Gastroesophageal sphincter (tissue), 4 donors: ENCODE results near the gene GSX2. TPM values are rescaled to one million over a fixed set of nuclear protein-coding genes. Genes with fewer than 3 reads are reported as not detected.
A peak's percentile ranks its signal among the peaks of the same experiment; 100 is the strongest.

Source experiments
- ATAC-seq: fragments of 150-250 bp; one replicate; pipeline ENCODE4 v1.9.1; 2016; ENCODE audit warnings: mild to moderate bottlenecking, moderate library complexity
- H3K27ac ChIP-seq, 4 donors: fragments of 200-600 bp; sonication (generic) in 3 of 4; 1 replicate in 3 of 4; 2 replicates in 1 of 4; pipeline ENCODE4 v1.5.1; 2016 to 2019
- H3K27me3 ChIP-seq: fragments of 200-600 bp; sonication (generic); one replicate; pipeline ENCODE4 v1.5.1; 2019
- H3K36me3 ChIP-seq, 2 donors: fragments of 200-600 bp; sonication (generic); one replicate each; pipeline ENCODE4 v1.5.1; 2019; ENCODE audit warnings: control low read depth in 1 of 2
- H3K4me1 ChIP-seq, 3 donors: fragments of 200-600 bp; sonication (generic); 1 replicate in 2 of 3; 2 replicates in 1 of 3; pipeline ENCODE4 v1.5.1; 2016 to 2019; ENCODE audit warnings: control low read depth in 2 of 3
- H3K4me3 ChIP-seq, 2 donors: fragments of 200-600 bp; sonication (generic); one replicate each; pipeline ENCODE4 v1.5.1; 2019; ENCODE audit warnings: mild to moderate bottlenecking in 1 of 2, moderate library complexity in 1 of 2
- H3K9me3 ChIP-seq, 3 donors: fragments of 200-600 bp; sonication (generic); one replicate each; pipeline ENCODE4 v1.5.1; 2017 to 2019; ENCODE audit warnings: control low read depth in 2 of 3
- CTCF ChIP-seq, 4 experiments: fragments of 200-600 bp in 2 of 4; fragments of 450-650 bp in 2 of 4; sonication (generic) in 1 of 4; IDR thresholded peaks; one replicate each; pipeline ENCODE4 v1.5.1; 2017 to 2019; ENCODE audit warnings: antibody characterized with exemption in 4 of 4, mild to moderate bottlenecking in 2 of 4, moderate library complexity in 2 of 4
- EP300 ChIP-seq: sonication (generic); formaldehyde crosslinking; IDR thresholded peaks from one replicate; pipeline ENCODE4 v1.6.1; 2017; ENCODE audit warnings: antibody characterized with exemption, mild to moderate bottlenecking
- POLR2A ChIP-seq, 2 donors: fragments of 450-650 bp; IDR thresholded peaks; one replicate each; pipeline ENCODE4 v1.6.1; 2017; ENCODE audit warnings: antibody characterized with exemption in 2 of 2, mild to moderate bottlenecking in 2 of 2, moderate library complexity in 1 of 2
- POLR2AphosphoS5 ChIP-seq: sonication (generic); formaldehyde crosslinking; IDR thresholded peaks from one replicate; pipeline ENCODE4 v1.6.1; 2017; ENCODE audit warnings: antibody characterized with exemption
- WGBS, 2 donors: methylation state at CpG; one replicate each; pipeline ENCODE4 v1.1.5; 2018; ENCODE audit warnings: low coverage in 1 of 2; 5-methylcytosine and 5-hydroxymethylcytosine counted together
- total RNA-seq, 4 donors: library from RNA; depleted of rRNA; stranded (reverse); fragments of >200 nt; gene quantifications; one replicate each; pipeline ENCODE4 v1.1.0, GENCODE V29; 2016

The GSX2 gene
- total RNA-seq, 4 donors from 2014 or later: not detected

- TF ChIP-seq POLR2A (IDR thresholded peaks at IDR 0.05) (no peak), CTCF (IDR thresholded peaks at IDR 0.05) (no peak), POLR2AphosphoS5 (no peak), EP300 (no peak)
- Histone ChIP-seq H3K36me3 (no peaks in the 10 kb centered on the region), H3K27me3 (peaks cover 50% of the 10 kb centered on the region), H3K9me3 (no peaks in the 10 kb centered on the region), H3K27ac (no peak overlapping the region), H3K4me3 (no peak overlapping the region), H3K4me1 (peaks cover 0 to 18% (median 12%) of the 10 kb centered on the region in 3 donors)
- WGBS, 2 donors: 92 to 100% methylated on average over 1 of the region's 1 CpG
- no peak for ATAC-seq
These were observed 10.1 kb upstream of the GSX2 start for GRCh38 chr4:54089875-54090274.

GRCh38 chr4:54090404-54090803 lies 9.6 kb upstream of the GSX2 start:
- Histone ChIP-seq H3K4me3 (no peak overlapping the region), H3K9me3 (no peaks in the 10 kb centered on the region), H3K36me3 (no peaks in the 10 kb centered on the region), H3K27ac (no peak overlapping the region), H3K27me3 (peaks cover 55% of the 10 kb centered on the region), H3K4me1 (peaks cover 0 to 18% (median 12%) of the 10 kb centered on the region in 3 donors)
- 83 to 91% methylated on average over 4 to 8 of the region's 8 CpGs for WGBS, 2 donors
- TF ChIP-seq POLR2AphosphoS5 (no peak), POLR2A (IDR thresholded peaks at IDR 0.05) (no peak), CTCF (IDR thresholded peaks at IDR 0.05) (no peak), EP300 (no peak)
- no peak for ATAC-seq

GRCh38 chr4:54090804-54091623 lies 8.9 kb upstream of the GSX2 start:
- no peaks in the 10 kb centered on the region for H3K9me3 ChIP-seq
- H3K4me1 ChIP-seq: peaks cover 0 to 18% (median 12%) of the 10 kb centered on the region in 3 donors
- H3K4me3 ChIP-seq: peak overlapping the region in 1 of 2 donors; percentile 54
- H3K36me3 ChIP-seq: no peaks in the 10 kb centered on the region
- WGBS, 2 donors: 15 to 27% methylated on average over 10 to 20 of the region's 27 CpGs
- ATAC-seq: peak; percentile 60
- TF ChIP-seq POLR2A (IDR thresholded peaks at IDR 0.05): no peak
- no peak for TF ChIP-seq CTCF (IDR thresholded peaks at IDR 0.05)
- TF ChIP-seq POLR2AphosphoS5: no peak
- no peak for TF ChIP-seq EP300
- peaks cover 61% of the 10 kb centered on the region for H3K27me3 ChIP-seq
- H3K27ac ChIP-seq: no peak overlapping the region

GRCh38 chr4:54091637-54092404 lies 8.1 kb upstream of the GSX2 start:
- ATAC-seq: peak; percentile 81
- TF ChIP-seq POLR2AphosphoS5 (no peak), POLR2A (IDR thresholded peaks at IDR 0.05) (no peak), CTCF (IDR thresholded peaks at IDR 0.05) (no peak), EP300 (no peak)
- H3K27ac ChIP-seq: no peak overlapping the region
- H3K4me1 ChIP-seq: peaks cover 0 to 18% (median 12%) of the 10 kb centered on the region in 3 donors
- WGBS, 2 donors: 0 to 3% methylated on average over 12 to 14 of the region's 48 CpGs
- peak overlapping the region; percentile 4 to 54 for H3K4me3 ChIP-seq
- H3K36me3 ChIP-seq: no peaks in the 10 kb centered on the region
- H3K9me3 ChIP-seq: no peaks in the 10 kb centered on the region
- H3K27me3 ChIP-seq: peaks cover 69% of the 10 kb centered on the region
